ENCODE results near the gene DNPH1. TPM values are rescaled to one million over a fixed set of nuclear protein-coding genes. Genes with fewer than 3 reads are reported as not detected.
A peak's percentile ranks its signal among the peaks of the same experiment; 100 is the strongest.

Gene DNPH1
- total and polyA plus RNA-seq, 2 experiments from 2014 or later, result 138 to 176 TPM

- H3K4me1 ChIP-seq (ENCODE audit: low read depth), result peaks cover 18% of the 10 kb centered on the region
- peak overlapping the region; percentile 4 for H3K4me3 ChIP-seq
- no peaks in the 10 kb centered on the region for H3K36me3 ChIP-seq
- H3K27ac ChIP-seq, result peak overlapping the region; percentile 85
- no peak for TF ChIP-seq CTCF (IDR thresholded peaks at IDR 0.05; ENCODE audit: low read depth, low read length)
- peak in 1 of 2 donors; percentile 64 for DNase-seq (ENCODE audit: low read depth in 1 of 2, low spot score in 1 of 2)
- H3K9me3 ChIP-seq (ENCODE audit: low read depth), result no peaks in the 10 kb centered on the region
- H3K27me3 ChIP-seq, result no peaks in the 10 kb centered on the region
These were observed 39.4 kb downstream of the DNPH1 start for GRCh38 chr6:43189776-43190304.

DNA sequence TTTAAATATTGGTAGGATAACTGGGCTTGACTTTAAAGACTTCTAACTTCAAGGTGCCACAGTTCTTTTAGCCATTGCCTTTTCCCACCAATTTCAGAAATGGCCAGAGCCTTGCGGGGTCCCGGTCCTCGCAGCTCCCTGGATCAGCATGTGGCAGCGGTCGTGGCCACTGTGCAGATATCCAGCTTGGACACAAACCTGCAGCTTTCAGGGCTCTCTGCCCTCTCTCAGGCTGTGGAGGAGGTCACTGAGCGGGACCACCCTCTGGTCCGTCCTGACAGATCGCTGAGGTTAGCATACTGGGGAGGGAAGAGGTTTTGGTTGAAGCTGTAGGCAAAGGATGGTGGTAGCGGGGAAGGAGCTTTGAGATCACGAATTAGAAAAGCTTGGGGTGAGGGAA, 40.9 kb downstream of the DNPH1 start:
- Histone ChIP-seq H3K4me1 (ENCODE audit: low read depth) (peaks cover 18% of the 10 kb centered on the region), H3K9me3 (ENCODE audit: low read depth) (no peaks in the 10 kb centered on the region), H3K27ac (no peak overlapping the region), H3K36me3 (no peaks in the 10 kb centered on the region), H3K27me3 (no peaks in the 10 kb centered on the region), H3K4me3 (no peak overlapping the region)
- no peak for DNase-seq (ENCODE audit: low read depth in 1 of 2, low spot score in 1 of 2)
- no peak for TF ChIP-seq CTCF (IDR thresholded peaks at IDR 0.05; ENCODE audit: low read depth, low read length)

GRCh38 chr6:43187821-43188220, 41.5 kb downstream of the DNPH1 start:
- Histone ChIP-seq H3K4me1 (ENCODE audit: low read depth) (peaks cover 18% of the 10 kb centered on the region), H3K9me3 (ENCODE audit: low read depth) (no peaks in the 10 kb centered on the region), H3K27me3 (no peaks in the 10 kb centered on the region), H3K36me3 (no peaks in the 10 kb centered on the region), H3K4me3 (no peak overlapping the region), H3K27ac (no peak overlapping the region)
- DNase-seq (ENCODE audit: low read depth in 1 of 2, low spot score in 1 of 2), result no peak
- no peak for TF ChIP-seq CTCF (IDR thresholded peaks at IDR 0.05; ENCODE audit: low read depth, low read length)

GRCh38 chr6:43186706-43187105, 42.6 kb downstream of the DNPH1 start:
- Histone ChIP-seq H3K36me3 (no peaks in the 10 kb centered on the region), H3K4me1 (ENCODE audit: low read depth) (peaks cover 21% of the 10 kb centered on the region), H3K27me3 (no peaks in the 10 kb centered on the region), H3K4me3 (no peak overlapping the region), H3K27ac (no peak overlapping the region), H3K9me3 (ENCODE audit: low read depth) (no peaks in the 10 kb centered on the region)
- no peak for TF ChIP-seq CTCF (IDR thresholded peaks at IDR 0.05; ENCODE audit: low read depth, low read length)
- no peak for DNase-seq (ENCODE audit: low read depth in 1 of 2, low spot score in 1 of 2)

DNA sequence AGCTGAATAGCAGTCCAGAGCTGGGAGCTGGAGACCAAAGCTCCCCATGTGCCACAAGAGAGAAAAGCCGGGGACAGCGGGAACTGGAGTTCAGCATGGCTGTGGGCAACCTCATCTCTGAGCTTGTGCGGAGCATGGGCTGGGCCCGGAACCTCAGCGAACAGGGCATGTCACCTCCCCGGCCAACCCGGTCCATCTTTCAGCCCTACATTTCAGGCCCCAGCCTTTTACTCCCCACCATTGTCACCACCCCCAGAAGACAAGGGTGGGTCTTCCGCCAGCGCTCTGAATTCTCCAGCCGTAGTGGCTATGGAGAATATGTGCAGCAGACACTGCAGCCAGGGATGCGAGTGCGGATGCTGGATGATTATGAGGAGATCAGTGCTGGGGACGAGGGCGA, 43.3 kb downstream of the DNPH1 start:
- H3K4me3 ChIP-seq, result no peak overlapping the region
- no peaks in the 10 kb centered on the region for H3K27me3 ChIP-seq
- TF ChIP-seq CTCF (IDR thresholded peaks at IDR 0.05; ENCODE audit: low read depth, low read length), result no peak
- H3K9me3 ChIP-seq (ENCODE audit: low read depth), result no peaks in the 10 kb centered on the region
- DNase-seq (ENCODE audit: low read depth in 1 of 2, low spot score in 1 of 2), result no peak
- H3K4me1 ChIP-seq (ENCODE audit: low read depth), result peaks cover 20% of the 10 kb centered on the region
- H3K27ac ChIP-seq, result no peak overlapping the region
- no peaks in the 10 kb centered on the region for H3K36me3 ChIP-seq

All from cardiac muscle cell (in vitro differentiated cells and primary cell).